HCT116 (cell line): ENCODE data around the gene CPA1. TPM values are rescaled to one million over a fixed set of nuclear protein-coding genes. Genes with fewer than 3 reads are reported as not detected.

Experiments
- ATAC-seq: fragments of 200-7000 bp; cut with Tn5 transposase; 2 replicates; pipeline ENCODE4 v1.9.1; 2020; ENCODE audit warnings: mild to moderate bottlenecking, moderate library complexity
- BruUV-seq: library from RNA; stranded (reverse); fragments of 400-500 nt; replicated peaks from 2 replicates; lab custom pipeline; 2021; lab: Mats Ljungman, UMichigan
- CTCF ChIA-PET: fragments of 300-600 bp; sonication (Branson Sonifier 250); formaldehyde crosslinking; loops from one replicate; lab custom pipeline; 2021; ENCODE audit warnings: antibody characterized with exemption; lab: Charles Lee
- POLR2A ChIA-PET: fragments of 300-600, 350-600 bp; sonication (Branson Sonifier 250); formaldehyde crosslinking; loops from one replicate; lab custom pipeline; 2021; ENCODE audit warnings: antibody characterized with exemption; lab: Charles Lee
- RAD21 ChIA-PET, 2 experiments: fragments of 300-600 bp; sonication (Branson Sonifier 250); formaldehyde crosslinking; loops; one replicate each; lab custom pipeline; 2023; ENCODE audit warnings: low total read pairs in 2 of 2; ENCODE audit not compliant: uncharacterized antibody in 2 of 2, unreplicated experiment in 2 of 2, low non-redundant PET in 1 of 2; lab: Charles Lee
- DNase-seq: peaks from one replicate; pipeline ENCODE4 v3.0.0-alpha.2; 2010; ENCODE audit warnings: low read depth, low spot score
- H2AFZ ChIP-seq: fragments of 200-600 bp; shearing (Covaris generic), sonication (generic); 2 replicates; pipeline ENCODE4 v1.6.1; 2017; ENCODE audit warnings: low read depth, mixed run types, mixed read lengths, antibody characterized with exemption, low read length; ENCODE audit not compliant: poor library complexity, severe bottlenecking
- H3K27ac ChIP-seq: 2 replicates; pipeline ENCODE4 v1.5.1; 2012; ENCODE audit warnings: low read depth, low read length
- H3K27me3 ChIP-seq: fragments of 200-600 bp; sonication (generic); 2 replicates; pipeline ENCODE4 v1.6.1; 2016; ENCODE audit warnings: mixed run types, low read length, mixed read lengths; ENCODE audit not compliant: insufficient read depth
- H3K36me3 ChIP-seq, 2 experiments: fragments of 200-500 bp in 1 of 2; fragments of 200-600 bp in 1 of 2; sonication (Bioruptor generic) in 1 of 2; sonication (generic) in 1 of 2; 2 replicates each; pipeline versions ENCODE4 v1.5.1 to v1.6.1; 2014 to 2016; ENCODE audit warnings: low read length in 2 of 2, inconsistent platforms in 1 of 2, mixed read lengths in 1 of 2, mixed run types in 1 of 2; ENCODE audit not compliant: insufficient read depth in 2 of 2, control insufficient read depth in 1 of 2
- H3K4me1 ChIP-seq, 2 experiments: fragments of 200-600 bp in 1 of 2; sonication (generic) in 1 of 2; 2 replicates each; pipeline versions ENCODE4 v1.5.1 to v1.6.1; 2012 to 2017; ENCODE audit warnings: low read length in 2 of 2, inconsistent platforms in 1 of 2, mild to moderate bottlenecking in 1 of 2, mixed read lengths in 1 of 2, mixed run types in 1 of 2, moderate library complexity in 1 of 2; ENCODE audit not compliant: insufficient read depth in 2 of 2, control insufficient read depth in 1 of 2
- H3K4me2 ChIP-seq: fragments of 200-600 bp; sonication (generic); 2 replicates; pipeline ENCODE4 v1.6.1; 2017; ENCODE audit warnings: mixed run types, low read length, mixed read lengths
- H3K4me3 ChIP-seq, 2 experiments: fragments of 200-600 bp in 1 of 2; sonication (generic) in 1 of 2; replicated peaks in 1 of 2; 2 replicates each; pipeline ENCODE4 v1.5.1; 2011 to 2016; ENCODE audit warnings: low read length in 2 of 2, control low read depth in 1 of 2, low read depth in 1 of 2, mild to moderate bottlenecking in 1 of 2, mixed read lengths in 1 of 2, mixed run types in 1 of 2
- H3K79me2 ChIP-seq: fragments of 200-600 bp; sonication (generic); 2 replicates; pipeline ENCODE4 v1.6.1; 2017; ENCODE audit warnings: mild to moderate bottlenecking, mixed run types, low read length, moderate library complexity, mixed read lengths; ENCODE audit not compliant: insufficient read depth
- H3K9ac ChIP-seq: fragments of 200-600 bp; sonication (generic); 2 replicates; pipeline ENCODE4 v1.6.1; 2016; ENCODE audit warnings: low read length, mixed read lengths
- H3K9me2 ChIP-seq: fragments of 200-600 bp; sonication (generic), shearing (Covaris generic); 2 replicates; pipeline ENCODE4 v1.6.1; 2017; ENCODE audit warnings: mixed run types, mild to moderate bottlenecking, moderate library complexity; ENCODE audit not compliant: insufficient read depth
- H3K9me3 ChIP-seq, 2 experiments: fragments of 200-500 bp in 1 of 2; fragments of 200-600 bp in 1 of 2; sonication (Bioruptor generic) in 1 of 2; sonication (generic) in 1 of 2; 2 replicates each; pipeline ENCODE4 v1.6.1; 2014 to 2017; ENCODE audit warnings: low read length in 2 of 2, mixed read lengths in 2 of 2, inconsistent platforms in 1 of 2, low read depth in 1 of 2, mild to moderate bottlenecking in 1 of 2, mixed run types in 1 of 2, moderate library complexity in 1 of 2; ENCODE audit not compliant: control insufficient read depth in 1 of 2, insufficient read depth in 1 of 2
- H4K20me1 ChIP-seq: fragments of 200-600 bp; sonication (generic), shearing (Covaris generic); 2 replicates; pipeline ENCODE4 v1.6.1; 2017; ENCODE audit warnings: mixed run types, mild to moderate bottlenecking, moderate library complexity; ENCODE audit not compliant: insufficient read depth
- CBX3 ChIP-seq: IDR thresholded peaks from 2 replicates; pipeline ENCODE4 v1.6.1; 2012; ENCODE audit warnings: low read depth
- EGR1 ChIP-seq: IDR thresholded peaks from 2 replicates; pipeline ENCODE4 v1.6.1; 2012; ENCODE audit warnings: low read depth
- ELF1 ChIP-seq: IDR thresholded peaks from 2 replicates; pipeline ENCODE4 v1.6.1; 2012; ENCODE audit warnings: low read depth, borderline replicate concordance
- EZH2 ChIP-seq: fragments of 200-600 bp; sonication (generic); IDR thresholded peaks from 2 replicates; pipeline ENCODE4 v1.6.1; 2017; ENCODE audit warnings: antibody characterized with exemption, mixed run types
- JUND ChIP-seq: IDR thresholded peaks from 2 replicates; pipeline ENCODE4 v1.6.1; 2012
- POLR2AphosphoS5 ChIP-seq: IDR thresholded peaks from 2 replicates; pipeline ENCODE4 v1.6.1; 2011; ENCODE audit warnings: mild to moderate bottlenecking, low read depth, low read length, moderate library complexity
- RAD21 ChIP-seq: IDR thresholded peaks from 2 replicates; pipeline ENCODE4 v1.6.1; 2012; ENCODE audit warnings: low read depth, mild to moderate bottlenecking
- SP1 ChIP-seq: IDR thresholded peaks from 2 replicates; pipeline ENCODE4 v1.6.1; 2012; ENCODE audit warnings: low read depth
- SRF ChIP-seq: IDR thresholded peaks from 2 replicates; pipeline ENCODE4 v1.6.1; 2012; ENCODE audit warnings: low read depth
- ZNF274 ChIP-seq: fragments of 200-500 bp; sonication (Bioruptor generic); IDR thresholded peaks from 2 replicates; pipeline ENCODE4 v1.6.1; 2014; ENCODE audit warnings: mild to moderate bottlenecking, low read depth, low read length, inconsistent platforms
- intact Hi-C: fragments of 100-400 bp; cut with micrococcal nuclease; formaldehyde crosslinking; loops from 2 replicates; pipeline ENCODE4 v1.10.0; 2022
- total RNA-seq: library from RNA; stranded (reverse); gene quantifications from one replicate; pipeline ENCODE4 v1.2.1, GENCODE V29; 2021; ENCODE audit not compliant: unreplicated experiment
- TF ChIP-seq, protein P1 (sequence below), 3 experiments: fragments of 200-600 bp in 1 of 3; sonication (generic) in 1 of 3; IDR thresholded peaks in 2 of 3; conservative IDR thresholded peaks in 1 of 3; 2 replicates each; pipeline ENCODE4 v1.5.1; 2012 to 2017; ENCODE audit warnings: low read depth in 2 of 3, low read length in 2 of 3, antibody characterized with exemption in 1 of 3, borderline replicate concordance in 1 of 3, control low read depth in 1 of 3, mild to moderate bottlenecking in 1 of 3, mixed read lengths in 1 of 3, mixed run types in 1 of 3, moderate library complexity in 1 of 3; ENCODE audit not compliant: insufficient read depth in 1 of 3

CPA1 gene
- total RNA-seq, 1 experiment from 2014 or later = 11.9 TPM

DNA sequence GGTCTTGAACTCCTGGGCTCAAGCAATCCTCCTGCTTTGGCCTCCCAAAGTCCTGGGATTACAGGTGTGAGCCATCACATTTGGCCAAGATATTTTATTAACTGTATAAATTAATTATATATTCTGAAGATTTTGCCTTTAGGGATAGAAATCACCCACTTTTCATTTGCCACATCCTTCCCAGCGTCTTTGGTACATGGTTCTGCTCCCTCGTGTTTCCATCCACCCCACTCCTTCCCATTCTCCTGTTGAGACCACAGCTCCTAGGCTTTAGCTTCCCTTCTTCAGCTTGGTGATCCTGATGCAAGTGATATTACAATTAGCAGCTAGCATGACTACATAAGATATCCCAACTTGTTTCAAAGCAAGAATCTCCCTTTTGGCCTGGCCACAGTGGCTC lies 8.4 kb downstream of the CPA1 start:
- DNase-seq = no peak
- Histone ChIP-seq H3K9me3 (no peaks in the 10 kb centered on the region), H3K4me1 (no peaks in the 10 kb centered on the region), H3K4me3 (no peak overlapping the region)
- TF ChIP-seq ZNF274 (no peak), SP1 (no peak), ELF1 (no peak), JUND (no peak), CBX3 (no peak), POLR2AphosphoS5 (no peak), EZH2 (no peak), EGR1 (no peak), SRF (no peak), RAD21 (no peak)
- TF ChIP-seq, protein P1, sequence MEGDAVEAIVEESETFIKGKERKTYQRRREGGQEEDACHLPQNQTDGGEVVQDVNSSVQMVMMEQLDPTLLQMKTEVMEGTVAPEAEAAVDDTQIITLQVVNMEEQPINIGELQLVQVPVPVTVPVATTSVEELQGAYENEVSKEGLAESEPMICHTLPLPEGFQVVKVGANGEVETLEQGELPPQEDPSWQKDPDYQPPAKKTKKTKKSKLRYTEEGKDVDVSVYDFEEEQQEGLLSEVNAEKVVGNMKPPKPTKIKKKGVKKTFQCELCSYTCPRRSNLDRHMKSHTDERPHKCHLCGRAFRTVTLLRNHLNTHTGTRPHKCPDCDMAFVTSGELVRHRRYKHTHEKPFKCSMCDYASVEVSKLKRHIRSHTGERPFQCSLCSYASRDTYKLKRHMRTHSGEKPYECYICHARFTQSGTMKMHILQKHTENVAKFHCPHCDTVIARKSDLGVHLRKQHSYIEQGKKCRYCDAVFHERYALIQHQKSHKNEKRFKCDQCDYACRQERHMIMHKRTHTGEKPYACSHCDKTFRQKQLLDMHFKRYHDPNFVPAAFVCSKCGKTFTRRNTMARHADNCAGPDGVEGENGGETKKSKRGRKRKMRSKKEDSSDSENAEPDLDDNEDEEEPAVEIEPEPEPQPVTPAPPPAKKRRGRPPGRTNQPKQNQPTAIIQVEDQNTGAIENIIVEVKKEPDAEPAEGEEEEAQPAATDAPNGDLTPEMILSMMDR (IDR thresholded peaks at IDR 0.05 in 2 of 3, conservative IDR thresholded peaks at IDR 0.05 in 1 of 3; ENCODE audit: borderline replicate concordance in 1 of 3, insufficient read depth in 1 of 3, low read depth in 2 of 3, low read length in 2 of 3) = no peak
- TF ChIP-seq, all 23 proteins: peak for 0
- H3K9me2 ChIP-seq = no peaks in the 10 kb centered on the region
- H3K79me2 ChIP-seq = no peaks in the 10 kb centered on the region
- intact Hi-C loops = no loop called here
- ChIA-PET POLR2A (no interaction called here), CTCF (no interaction called here), RAD21 (no interaction called here)
- H2AFZ ChIP-seq = no peak overlapping the region
- BruUV-seq = no TSS peak
- no peak overlapping the region for H3K27ac ChIP-seq
- no peak for ATAC-seq
- no peaks in the 10 kb centered on the region for H3K36me3 ChIP-seq
- no peak overlapping the region for H3K4me2 ChIP-seq
- H3K27me3 ChIP-seq = no peaks in the 10 kb centered on the region
- H3K9ac ChIP-seq = no peak overlapping the region
- no peaks in the 10 kb centered on the region for H4K20me1 ChIP-seq
